GM19240 (cell line): ENCODE measurements around the gene NCAM1.
"Not testable (repeated sequence)": the region's sequence is repeated elsewhere in the genome, so short reads cannot be mapped to it uniquely, and the experiment has no call there.

Experiments
- DNase-seq: peaks from one replicate; pipeline ENCODE4 v3.0.0; 2011; ENCODE audit warnings: low spot score; ENCODE audit not compliant: insufficient read length

NCAM1 gene

DNA sequence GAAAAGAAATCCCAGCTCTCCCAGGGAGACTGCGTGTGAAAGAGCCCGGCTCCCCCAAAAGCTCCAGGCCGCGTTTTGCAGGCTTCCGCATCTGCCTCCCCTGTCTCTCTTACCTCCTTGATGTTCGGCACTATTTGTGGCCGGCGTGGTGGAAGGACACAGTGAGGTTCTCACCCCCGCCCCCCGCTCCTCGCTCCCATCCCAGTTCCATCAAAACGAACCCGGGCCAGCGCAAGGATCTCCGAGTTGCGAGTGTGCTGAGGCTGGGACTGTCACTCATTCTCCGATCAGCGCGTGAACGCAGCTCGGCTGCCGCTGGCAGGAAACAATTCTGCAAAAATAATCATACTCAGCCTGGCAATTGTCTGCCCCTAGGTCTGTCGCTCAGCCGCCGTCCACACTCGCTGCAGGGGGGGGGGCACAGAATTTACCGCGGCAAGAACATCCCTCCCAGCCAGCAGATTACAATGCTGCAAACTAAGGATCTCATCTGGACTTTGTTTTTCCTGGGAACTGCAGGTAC is at the start of gene NCAM1:
TSS of gene NCAM1 (plus strand) at position 275 of the 523 bp plus-strand sequence.
- DNase-seq: no peak

GRCh38 chr11:112922606-112923005 is 38.6 kb upstream of the NCAM1 start:
- DNase-seq: no peak

DNA sequence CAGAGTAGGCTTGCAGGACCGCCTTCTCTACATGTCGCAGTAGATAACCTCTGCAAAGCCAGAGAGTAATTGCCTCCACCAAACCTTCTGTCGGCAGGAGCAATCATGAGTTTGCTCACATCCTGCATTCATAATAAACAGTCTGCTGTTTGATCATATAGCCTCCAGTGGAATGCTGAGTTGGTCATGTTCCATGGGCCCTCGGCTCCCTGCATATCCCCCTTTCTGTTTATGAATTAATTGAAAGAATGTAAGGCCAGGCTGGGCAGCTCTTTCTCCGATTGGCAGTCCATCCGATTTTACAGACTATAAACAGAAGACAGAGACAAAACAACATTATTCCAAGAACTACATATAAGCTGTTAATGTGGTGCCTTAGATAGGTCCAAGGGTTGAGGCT is 36.4 kb upstream of the NCAM1 start:
- not testable (repeated sequence) for DNase-seq

DNA sequence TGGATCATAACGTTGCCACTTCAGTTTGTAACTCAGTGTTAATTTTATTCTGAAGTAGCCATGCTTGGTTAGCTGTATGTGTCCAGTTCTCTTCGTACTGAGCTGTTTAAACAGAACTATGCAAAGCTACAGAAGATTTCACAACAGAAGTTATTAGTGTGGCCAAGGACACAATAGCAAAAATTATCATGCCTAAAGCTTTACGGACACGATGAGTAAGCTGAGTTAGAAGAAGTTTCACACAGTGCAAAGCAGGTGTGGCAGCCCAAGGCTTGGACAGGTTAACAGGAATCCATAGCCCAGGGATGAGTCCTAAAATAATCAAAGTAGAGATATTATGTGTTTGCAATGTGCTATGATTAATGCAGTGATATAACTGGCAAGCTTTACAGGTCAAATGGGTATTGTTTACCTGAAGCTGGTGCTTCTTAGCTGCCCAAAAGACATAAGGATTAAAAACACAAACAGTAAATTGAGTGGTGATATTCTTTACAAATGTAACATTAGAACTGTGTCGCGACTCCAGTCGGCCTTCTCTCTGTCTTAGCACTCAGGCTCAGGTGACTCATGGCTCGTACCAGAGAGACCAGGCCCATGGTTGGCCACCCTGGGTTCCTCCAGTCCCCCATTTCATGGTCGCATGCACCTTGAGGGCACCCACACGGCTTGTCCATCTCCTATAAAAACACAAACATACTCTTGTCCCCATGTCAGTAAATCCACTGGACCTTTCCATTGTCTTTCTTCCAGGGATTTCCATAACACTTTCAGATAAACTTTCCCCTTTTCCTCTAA is 35.5 kb upstream of the NCAM1 start:
- no peak for DNase-seq

GRCh38 chr11:112928136-112928535 is 33.1 kb upstream of the NCAM1 start:
- no peak for DNase-seq

DNA sequence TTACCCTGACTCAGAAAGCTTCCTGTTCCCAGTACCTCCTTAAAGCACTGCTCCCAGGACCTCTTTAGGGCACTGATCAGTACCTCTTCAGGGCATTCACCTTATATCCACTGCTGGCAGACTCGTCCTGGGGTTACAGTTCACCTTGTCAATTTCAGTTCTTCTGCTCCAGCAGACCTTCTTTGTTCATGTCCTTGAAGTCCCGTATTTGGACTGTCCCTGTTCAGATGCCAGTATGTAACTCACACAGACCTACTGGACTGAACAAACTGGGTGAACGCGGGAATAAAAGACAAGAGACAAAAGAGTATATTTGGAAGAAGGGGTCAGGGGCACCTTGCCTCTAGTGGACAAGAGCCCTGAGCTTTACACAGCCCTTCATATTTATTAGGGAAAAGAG is 31.8 kb upstream of the NCAM1 start:
- DNase-seq: no peak

DNA sequence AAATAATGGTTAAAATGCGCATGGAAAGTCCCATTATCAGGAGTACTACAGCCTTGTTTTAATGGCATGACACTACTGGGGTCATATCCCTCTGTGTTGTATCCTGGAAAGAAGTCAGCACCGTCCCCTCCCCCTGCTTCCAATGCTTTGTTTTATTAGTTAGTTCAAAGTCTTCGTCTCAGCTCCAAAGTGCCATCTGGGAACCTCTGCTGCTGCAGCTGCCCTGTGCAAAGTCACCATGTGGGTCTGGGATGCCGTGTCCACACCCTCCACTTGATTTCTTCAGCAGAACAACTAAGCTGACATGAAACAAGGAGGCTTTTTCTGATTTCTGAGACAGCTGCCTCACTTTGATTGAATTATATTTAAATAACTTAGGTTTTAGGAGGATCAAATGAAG is 29.5 kb upstream of the NCAM1 start:
- DNase-seq: no peak

DNA sequence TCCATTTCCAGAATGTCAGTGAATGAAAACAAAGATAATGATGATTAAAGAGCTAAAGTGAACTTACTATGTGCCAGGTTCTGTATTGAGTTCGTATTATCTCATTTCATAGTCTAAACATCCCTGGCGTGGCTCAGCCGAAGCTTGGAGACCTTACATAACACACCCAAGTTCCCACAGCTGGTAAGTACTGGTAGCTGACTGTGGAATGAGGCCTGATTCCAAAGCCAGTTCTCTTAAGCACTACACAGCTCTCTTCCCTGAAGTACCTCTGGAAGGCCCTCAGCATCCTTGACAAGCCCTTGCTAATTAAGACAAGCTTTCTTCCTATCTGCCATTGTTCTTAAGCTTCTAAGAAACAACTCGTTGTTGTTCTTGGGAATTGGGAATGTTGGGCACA is 28.6 kb upstream of the NCAM1 start:
- DNase-seq: no peak

- no peak for DNase-seq
Measured at GRCh38 chr11:112933970-112934369, 27.2 kb upstream of the NCAM1 start.

DNA sequence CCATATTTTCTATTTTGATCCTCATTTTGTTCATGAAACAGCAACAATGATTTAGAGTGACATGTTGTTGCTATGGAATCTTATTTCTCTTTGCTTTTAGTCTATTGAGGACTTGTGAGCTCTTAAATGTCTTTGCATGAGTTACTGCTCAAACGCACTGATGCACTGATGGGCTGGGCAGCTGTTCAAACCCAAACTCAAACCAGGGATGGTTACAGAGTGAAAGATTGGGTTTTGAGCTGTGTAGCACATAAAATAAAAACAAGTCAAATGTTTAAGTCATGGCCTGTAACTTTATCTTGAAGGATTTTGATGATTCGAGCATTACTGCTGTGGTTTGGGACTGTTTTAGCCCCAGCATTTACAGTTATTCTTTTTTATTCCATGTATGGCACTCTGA is 20.1 kb upstream of the NCAM1 start:
- no peak for DNase-seq

- DNase-seq: no peak
Measured at GRCh38 chr11:112942966-112943643, 18.1 kb upstream of the NCAM1 start.

DNA sequence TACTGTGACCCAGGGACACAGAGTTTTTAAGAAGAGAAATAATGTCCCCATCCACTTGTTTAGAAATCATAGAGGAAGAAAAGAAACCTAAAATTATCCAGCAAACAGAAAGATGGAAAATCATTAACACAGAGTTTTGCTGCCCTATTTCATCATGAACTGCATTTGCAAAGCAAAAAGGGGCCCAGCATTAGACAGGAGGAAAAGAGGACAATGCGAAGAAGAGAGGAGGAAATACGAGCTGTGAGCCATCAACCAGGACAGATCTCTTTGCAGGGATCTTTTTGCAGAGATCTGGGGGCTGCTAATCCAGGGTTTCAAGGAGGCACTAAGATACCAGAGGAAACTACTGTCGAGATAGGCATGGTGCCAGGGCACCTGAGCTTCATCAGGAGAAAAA is 14.4 kb upstream of the NCAM1 start:
- DNase-seq: no peak

GRCh38 chr11:112949781-112950575 is 11.2 kb upstream of the NCAM1 start:
- DNase-seq: no peak

DNA sequence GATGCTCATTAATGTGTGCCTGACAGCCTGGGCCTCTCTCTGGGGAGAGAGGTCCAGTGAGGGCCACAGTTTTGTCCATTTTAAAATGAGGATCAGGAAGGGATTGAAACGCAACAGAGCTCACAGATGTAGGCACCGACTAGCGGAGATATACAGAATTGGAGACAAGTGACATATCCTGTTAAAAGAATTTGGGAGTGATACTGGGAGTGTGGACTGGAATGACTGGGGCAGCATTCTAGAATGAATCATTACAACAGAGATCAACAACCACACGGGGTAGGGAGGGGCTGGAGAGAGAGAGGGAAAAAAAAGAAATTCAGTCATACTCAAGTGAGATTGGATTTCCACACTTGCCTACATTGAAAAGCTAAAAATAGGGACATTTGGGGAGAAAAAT is 2.5 kb upstream of the NCAM1 start:
- DNase-seq: no peak

GRCh38 chr11:112961751-112962578 is 745 bp downstream of the NCAM1 start:
- no peak for DNase-seq

GRCh38 chr11:112962579-112963367 is 1.6 kb downstream of the NCAM1 start:
- no peak for DNase-seq

- DNase-seq: no peak
Measured at GRCh38 chr11:112963368-112963955, 2.2 kb downstream of the NCAM1 start.

DNA sequence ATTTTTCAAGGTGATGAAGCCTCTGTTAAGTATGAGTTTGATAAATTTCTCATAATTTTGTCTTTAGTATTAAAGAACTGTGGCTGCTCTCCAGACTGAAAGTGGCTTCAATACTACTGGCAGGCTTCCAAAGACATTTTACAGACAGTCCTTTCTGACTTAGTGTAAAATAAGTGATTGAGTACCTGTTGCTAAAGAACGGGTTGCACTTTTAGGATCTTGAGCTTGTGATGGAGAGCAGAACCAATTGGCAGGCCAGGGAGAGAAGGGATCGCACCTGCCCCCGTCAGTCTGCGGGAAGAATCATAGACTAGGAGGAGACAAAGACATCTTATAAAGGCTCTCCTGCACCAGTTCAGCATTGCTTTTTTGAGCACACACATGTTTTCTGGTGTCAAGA is 4.4 kb downstream of the NCAM1 start:
- no peak for DNase-seq

DNA sequence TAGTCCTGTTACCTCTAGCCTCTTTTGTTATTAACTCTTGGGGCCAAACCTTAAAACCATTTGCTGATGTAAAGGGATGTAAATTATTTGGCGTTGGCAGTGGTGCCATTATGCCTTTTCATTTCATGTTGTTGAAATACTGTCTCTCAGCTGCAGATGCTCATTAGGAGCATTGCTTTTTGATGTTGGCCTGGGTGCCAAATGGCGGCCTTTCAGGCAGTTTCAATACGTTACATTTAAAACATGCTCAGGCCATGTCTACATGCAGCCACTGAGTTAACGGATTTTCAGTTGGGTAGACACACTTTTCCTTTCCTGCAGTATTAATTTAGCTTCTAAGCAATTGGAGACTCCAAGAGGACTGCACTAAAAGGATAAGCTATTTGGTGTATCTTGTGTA is 5.3 kb downstream of the NCAM1 start:
- DNase-seq: no peak

DNA sequence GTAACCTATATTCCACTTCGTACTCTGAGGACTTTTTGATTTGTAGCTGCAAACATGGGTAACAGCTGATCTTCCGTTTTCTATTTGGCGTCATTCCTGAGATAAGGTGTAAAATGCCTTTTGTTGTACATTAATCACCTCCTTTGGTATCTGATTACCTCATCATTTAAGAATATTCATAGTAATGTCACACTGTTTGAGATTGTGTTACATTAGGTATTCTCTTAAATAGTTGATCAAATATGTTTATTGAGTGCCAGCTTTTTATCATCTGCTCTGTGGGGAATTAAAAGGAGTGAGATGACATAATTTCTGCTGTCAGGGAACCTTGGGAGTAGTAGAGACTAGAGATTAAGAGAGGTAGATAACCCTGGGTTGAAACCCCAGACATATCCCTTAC is 5.9 kb downstream of the NCAM1 start:
- DNase-seq: no peak
